ENCODE measurements around the gene PGGT1B.

PGGT1B gene

DNA sequence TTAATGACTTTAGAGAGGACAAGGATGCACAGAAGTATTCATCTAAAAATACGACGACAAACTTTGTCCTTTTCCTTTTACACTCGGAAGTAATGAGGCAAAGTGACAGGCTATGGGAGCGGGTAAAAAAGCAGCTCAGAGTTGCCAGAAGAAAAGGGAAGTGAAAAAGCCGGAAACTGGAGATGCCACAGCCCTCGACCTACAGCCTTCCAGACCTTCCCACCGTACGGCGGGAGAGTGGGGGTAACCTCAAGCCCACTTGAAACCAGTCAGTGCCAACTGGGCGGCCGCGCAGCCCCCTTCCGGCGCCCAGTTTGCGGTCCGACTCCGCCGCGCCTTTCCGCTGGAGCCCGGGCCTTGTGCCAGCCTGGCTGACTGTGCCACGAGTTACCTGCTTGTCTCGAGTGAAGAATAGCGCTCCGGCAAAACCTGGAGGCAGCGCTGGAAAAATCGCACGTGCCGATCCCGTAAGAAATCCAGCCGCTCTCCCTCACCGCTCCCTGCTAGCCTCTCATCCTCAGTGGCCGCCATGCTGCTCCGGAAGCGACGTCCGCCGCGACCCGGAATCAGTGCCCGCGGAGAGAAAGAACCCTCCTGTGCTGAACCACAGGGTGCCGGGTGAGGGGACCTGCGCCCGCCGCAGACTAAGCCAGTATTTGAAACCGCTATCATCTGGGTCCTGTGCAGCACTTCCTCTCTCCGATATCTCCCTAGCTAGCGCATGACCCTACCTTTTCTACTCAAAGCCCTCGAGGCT is at the start of gene PGGT1B:
PGGT1B (minus strand) TSS at position 557 of the 757 bp plus-strand sequence; CDS start at position 531, 26 bp downstream.
- peak; percentile 45 to 68 for DNase-seq (ENCODE audit: extremely low read depth in 1 of 2, low read depth in 1 of 2)

DNA sequence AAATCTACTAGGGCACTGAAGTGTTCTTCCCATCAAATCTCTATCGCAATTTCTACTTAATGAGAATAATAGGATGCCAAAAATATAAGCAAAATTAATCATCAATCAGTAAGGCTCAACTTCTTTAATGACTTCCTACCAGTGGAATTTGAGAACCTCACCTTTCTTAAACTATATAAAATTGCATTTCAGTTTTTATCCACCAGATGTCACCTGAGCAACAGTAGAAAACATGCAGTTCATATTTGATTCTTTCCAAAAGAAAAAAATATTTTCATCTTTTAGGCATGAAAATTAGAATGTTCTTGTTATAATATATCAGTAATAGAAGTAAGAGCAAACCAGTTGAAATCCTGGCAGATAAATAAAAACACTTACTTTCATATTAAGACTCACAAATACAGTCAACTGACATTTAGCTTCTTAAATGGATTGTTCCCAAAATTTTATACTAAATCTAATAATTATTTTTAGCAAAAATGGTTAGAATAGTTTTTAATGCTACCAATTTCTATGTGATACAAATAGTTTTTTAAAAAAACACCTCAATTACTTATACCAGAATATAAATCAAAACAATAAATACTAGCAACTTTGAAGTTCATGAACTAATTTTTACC is 47.2 kb upstream of the PGGT1B start:
- DNase-seq (ENCODE audit: extremely low read depth in 1 of 2, low read depth in 1 of 2) = no peak

DNA sequence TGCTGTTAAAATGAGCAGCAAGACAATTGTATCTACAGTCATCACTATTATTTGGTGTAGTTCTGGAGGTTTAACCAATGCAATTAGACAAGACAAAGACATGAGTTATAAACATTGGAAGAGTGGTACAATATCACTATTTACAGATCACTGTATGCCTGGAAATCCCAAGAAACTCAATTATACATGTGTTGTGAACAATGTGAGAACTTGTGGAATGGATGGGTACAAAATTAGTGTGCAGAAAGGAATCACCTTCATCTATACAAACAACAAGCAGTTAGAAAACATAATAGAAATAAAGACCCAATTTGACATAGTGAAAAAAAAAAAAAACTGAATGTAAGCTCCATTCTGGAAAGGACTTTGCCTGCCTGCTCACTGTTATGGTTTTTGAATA is 46.1 kb upstream of the PGGT1B start:
- DNase-seq (ENCODE audit: extremely low read depth in 1 of 2, low read depth in 1 of 2) = no peak

DNA sequence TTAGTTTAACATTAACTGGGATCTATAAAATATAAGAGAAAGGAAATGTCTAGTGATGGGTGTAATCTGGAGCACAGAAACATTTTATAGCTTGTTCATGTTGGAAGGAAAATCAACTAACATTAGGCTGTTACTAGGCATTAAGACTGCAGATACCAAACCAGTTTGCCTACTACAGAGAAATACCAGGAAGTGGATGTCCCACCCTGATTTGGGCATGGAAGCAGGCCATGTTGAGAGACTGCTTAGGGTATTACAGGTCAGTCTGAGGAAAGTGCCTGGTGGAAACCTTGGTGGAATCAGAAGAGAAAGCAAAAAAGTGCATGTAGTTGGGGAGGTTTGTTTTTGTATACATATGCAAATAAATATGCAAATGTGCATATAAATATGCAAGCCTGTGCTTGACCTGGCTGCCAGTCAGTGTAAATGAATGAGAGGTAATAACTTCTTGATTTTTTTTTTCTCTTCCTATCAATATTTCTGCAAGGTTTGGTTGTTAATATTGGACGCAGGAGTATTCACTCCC is 43.4 kb upstream of the PGGT1B start:
- DNase-seq (ENCODE audit: extremely low read depth in 1 of 2, low read depth in 1 of 2) = no peak

DNA sequence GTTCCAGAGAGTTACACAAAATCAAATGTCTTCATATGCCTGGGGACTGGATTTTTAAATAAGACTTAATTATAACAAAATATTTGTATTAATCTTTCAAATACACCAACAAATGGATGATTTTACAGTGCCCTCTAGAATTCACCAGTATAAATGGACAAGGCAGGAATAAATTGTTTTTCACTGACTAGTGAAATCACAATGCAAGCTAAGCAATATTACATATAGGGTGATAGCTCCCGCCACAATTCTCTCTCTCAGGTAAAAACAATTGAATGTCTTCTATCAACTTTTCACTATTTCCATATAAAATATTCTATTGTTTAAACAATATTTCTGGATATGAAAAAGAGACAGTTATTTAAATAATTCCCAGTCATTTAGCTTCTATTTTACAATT is 41.8 kb upstream of the PGGT1B start:
- no peak for DNase-seq (ENCODE audit: extremely low read depth in 1 of 2, low read depth in 1 of 2)

DNA sequence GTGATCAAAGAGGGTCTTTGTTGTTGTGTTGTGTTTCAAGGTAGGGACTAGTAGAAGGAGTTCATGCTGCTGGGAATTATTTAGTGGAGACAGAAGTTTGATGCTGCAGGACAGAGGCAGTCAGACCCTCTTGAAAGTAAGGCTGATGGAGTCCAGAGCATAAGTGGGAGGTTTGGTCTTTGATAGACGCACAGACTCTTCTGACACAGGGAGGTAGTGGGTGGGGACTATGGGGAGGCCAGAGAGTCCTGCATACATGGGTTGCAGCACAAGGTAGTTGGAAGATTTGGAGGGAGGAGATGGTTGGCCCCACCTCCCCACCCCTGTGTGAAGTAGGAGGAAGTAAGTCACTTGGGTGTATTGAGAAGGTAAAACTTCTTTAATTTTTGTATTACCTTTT is 36.1 kb upstream of the PGGT1B start:
- no peak for DNase-seq (ENCODE audit: extremely low read depth in 1 of 2, low read depth in 1 of 2)

DNA sequence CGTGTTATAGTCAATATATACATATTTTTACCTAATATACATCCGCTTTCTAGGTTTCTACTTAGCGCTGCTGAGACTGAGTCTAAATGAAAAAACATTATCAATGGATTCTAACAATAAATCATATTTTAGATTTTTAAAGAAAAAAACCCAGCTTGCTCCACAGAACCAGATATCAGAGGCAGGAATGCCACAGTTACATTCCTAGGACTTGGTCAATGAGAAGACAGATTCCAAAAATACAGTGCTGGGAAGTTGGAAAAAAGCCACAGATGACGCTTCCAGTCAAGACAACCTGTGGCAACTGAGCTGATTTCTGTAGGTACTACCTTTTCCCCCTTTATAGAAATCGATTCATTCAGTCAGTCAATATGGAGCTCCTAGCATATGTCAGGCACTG is 34.4 kb upstream of the PGGT1B start:
- no peak for DNase-seq (ENCODE audit: extremely low read depth in 1 of 2, low read depth in 1 of 2)

DNA sequence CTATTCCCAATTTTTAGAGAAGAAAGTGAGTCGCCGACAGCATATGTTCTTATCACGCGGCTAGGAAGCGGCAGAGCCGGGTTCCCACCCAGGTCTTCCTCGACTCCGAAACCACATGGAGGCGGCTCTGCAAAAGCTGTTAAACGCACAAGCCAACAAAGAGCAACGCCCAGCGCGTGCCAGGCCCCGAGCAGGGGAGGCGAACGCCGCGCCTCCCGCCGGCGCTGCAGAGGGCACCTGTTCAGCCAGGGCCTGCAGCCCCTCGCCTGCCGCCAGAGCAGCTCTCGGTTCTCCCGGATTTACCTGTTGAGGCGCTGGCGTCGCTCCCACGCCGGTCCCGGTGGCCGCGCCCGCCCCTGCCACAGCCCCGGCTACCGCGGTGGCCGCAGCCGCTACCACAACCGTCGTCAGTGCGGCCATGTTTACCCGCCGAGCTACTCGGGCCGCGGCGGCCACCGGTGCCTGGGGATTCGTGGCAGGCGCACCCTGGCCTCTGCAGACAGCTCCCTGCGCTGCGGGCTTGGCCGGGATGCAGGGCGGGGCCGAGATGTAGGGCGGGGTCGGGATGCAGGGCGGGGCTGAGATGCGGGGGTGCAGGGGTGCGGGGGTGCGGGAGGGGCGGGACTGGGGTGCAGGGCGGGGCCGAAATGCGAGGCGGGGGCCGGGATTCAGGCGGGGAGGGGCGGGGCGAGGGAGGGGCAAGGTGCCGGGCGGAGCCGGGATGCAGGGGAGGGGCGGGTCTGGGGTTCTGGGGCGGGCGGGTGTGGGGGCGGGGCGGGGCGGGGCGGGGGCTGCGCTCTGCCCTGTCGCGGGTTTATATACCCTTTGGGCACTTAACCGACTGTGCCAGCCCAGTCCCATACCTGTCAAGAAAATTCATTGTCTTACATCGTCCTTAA is 33.7 kb upstream of the PGGT1B start, which contains the start of gene CCDC112:
CCDC112 (minus strand) TSS at position 531 of the 899 bp plus-strand sequence; CDS start at position 420, 111 bp downstream.
- DNase-seq (ENCODE audit: extremely low read depth in 1 of 2, low read depth in 1 of 2) = peak; percentile 40 to 60

DNA sequence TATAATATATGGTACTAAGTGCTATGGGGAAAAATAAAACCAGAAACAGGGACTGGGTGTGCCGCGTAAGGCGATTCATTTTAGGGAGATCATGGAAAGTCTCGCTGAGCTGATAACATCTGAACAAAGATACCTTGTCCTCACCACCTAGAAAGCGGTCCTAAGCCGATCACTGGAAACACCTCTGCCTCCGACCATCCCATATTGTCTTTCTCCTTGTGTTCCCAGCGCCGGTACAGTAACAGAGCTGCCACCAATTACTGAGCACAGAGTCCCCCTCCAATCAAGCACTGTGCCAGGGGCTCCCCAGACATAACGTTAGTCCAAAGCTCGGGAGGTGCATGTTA is 33.1 kb upstream of the PGGT1B start:
- DNase-seq (ENCODE audit: extremely low read depth in 1 of 2, low read depth in 1 of 2) = no peak

DNA sequence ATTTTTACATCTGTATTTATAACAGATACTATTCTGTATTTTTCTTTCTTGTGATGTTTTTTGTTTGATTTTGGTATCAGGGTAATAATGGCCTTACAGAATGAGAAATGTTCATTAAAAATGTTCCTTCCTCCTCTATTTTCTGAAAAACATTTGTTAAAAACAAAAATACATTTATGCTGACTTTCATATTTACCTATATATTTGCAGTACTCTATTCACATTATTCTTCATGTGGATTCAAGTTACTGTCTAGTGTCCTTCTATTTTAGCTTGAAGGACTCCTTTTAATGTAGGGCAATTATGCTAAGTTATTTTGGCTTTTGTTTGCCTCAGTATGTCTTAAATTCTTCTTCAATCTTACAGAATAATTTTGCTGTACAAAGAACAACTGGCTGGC is 28.7 kb upstream of the PGGT1B start:
- DNase-seq (ENCODE audit: extremely low read depth in 1 of 2, low read depth in 1 of 2) = no peak

DNA sequence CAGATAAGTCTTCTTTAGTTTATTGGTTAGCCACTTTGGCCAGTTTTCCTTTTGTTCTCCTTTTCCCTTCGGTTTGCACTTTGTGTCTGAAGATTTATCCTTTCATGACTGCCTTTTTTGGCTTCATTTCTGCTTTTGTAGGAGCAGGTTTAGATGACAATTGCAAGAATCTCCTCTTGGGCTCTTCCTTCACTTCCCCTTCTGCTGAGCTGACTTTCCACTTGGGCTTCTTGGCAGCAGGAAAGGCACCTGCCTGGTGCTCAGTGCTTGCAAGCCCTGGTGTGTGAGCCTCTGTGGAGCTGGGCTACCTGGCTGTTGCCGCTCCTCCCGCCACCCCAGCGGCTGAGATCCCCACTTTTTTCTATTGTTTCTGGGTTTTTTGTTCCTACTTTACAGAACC is 26.4 kb upstream of the PGGT1B start:
- DNase-seq (ENCODE audit: extremely low read depth in 1 of 2, low read depth in 1 of 2) = no peak

DNA sequence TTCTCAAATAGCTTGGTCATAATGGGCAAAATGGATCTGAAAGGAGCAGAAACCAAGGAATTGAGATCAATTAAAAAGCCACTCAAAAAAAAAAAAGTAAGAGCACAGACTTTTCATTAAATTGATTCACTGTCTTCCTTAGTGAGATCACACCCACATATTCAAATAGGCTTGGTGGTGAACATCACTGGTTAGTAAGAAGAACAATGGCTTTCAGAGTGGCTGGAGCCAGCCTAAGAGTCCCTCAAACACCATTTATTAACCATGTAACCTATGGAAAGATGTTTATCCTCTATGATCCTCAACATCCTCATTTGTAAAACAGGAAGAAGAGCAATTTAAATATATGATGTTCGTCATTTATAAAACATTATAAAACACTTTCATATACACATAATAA is 21.3 kb upstream of the PGGT1B start:
- no peak for DNase-seq (ENCODE audit: extremely low read depth in 1 of 2, low read depth in 1 of 2)

DNA sequence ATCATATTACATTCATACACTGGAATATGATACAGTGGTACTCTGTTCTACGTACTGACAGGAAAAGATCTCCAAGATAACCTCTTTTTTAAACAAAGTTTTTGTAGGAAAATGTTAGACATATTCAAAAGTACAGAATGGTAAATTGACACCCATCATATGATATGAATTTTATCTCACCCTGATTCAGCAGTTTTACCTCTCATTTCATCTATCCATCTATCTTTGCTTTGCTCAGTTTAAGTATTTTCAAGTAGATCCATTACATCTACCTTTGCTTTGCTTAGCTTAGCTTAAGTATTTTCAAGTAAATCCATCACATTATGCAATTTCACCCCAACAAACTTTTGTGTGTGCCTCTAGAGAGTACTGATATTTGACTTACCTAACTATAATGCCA is 19.5 kb upstream of the PGGT1B start:
- DNase-seq (ENCODE audit: extremely low read depth in 1 of 2, low read depth in 1 of 2) = no peak

DNA sequence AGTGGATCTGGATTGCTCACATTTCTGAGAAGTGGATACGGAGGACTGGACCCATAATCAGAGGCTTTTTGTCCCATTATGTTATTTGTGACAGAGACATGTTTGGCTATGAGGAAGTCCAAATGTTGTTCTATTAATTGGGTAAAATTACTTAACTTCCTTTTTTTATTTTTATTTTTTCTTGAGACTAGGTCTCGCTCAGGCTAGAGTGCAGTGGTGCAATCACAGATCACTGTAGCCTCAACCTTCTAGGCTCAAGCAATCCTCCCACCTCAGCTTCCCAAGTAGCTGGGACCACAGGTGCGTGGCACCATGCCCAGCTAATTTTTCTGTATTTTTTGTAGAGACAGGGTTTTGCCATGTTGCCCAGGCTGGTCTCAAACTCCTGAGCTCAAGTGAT is 11.9 kb upstream of the PGGT1B start:
- no peak for DNase-seq (ENCODE audit: extremely low read depth in 1 of 2, low read depth in 1 of 2)

DNA sequence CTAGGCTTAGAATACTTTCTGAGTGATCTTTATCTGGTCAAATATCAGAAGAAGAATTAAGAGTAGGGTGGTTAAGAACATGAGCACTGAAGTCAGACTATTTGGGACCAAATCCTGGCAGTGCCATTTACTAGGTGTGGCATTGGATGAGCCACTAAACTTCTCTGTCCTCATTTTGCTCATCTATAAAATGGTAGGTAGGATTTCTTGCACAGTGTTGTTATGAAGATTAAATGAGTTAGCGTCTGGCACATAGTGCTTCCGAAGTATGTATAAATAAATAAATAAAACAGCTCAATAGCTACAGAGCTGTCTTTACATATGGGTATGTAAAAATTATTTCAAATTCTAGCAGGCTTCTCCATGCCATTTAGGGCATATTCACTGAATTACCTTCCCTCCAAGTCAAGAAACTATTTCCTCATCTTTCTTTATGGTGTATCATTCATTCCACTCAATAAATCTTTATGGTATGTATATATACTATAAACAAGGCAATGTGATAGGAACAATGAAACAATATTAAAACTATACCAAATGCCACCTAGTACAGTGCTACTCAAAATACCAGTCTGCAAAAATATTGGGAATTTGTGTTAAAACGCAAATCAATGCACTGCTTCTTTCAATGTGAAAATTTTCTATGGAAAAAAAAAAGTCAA is 9.8 kb upstream of the PGGT1B start:
- DNase-seq (ENCODE audit: extremely low read depth in 1 of 2, low read depth in 1 of 2) = no peak

DNA sequence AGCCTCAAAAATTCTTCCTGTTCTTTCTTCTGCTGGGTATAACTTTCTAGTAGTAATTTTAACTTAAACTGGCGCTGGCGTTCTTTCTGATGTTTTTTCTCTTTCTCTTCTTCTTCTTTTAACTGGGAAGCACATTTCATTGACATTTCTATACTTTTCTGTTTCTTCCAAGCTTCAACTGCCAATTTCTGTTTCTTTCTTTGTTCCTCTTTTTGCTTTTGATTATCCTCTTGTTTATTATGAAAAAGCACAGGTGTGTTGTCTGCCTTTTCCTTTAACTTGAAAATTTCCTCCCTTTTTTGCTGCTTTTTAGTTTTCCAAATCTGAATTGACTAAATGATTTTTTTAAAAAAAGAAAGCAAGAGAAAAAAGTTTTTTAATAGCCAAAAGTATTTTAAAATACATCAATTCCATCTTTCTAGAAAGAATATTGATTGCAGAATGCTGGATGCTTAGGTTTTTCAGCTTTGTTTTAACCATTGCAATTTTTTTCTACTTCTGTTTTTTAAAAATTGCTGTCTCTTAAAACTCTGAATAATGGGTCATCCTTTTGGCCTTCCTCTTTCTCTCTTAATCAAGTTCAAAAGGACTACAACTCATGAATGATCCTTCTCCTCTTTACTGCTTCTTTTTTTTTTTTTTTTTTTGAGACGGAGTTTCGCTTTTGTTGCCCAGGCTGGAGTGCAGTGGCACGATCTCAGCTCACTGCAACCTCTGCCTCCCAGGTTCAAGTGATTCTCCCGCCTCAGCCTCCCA is 8.8 kb upstream of the PGGT1B start:
- no peak for DNase-seq (ENCODE audit: extremely low read depth in 1 of 2, low read depth in 1 of 2)

DNA sequence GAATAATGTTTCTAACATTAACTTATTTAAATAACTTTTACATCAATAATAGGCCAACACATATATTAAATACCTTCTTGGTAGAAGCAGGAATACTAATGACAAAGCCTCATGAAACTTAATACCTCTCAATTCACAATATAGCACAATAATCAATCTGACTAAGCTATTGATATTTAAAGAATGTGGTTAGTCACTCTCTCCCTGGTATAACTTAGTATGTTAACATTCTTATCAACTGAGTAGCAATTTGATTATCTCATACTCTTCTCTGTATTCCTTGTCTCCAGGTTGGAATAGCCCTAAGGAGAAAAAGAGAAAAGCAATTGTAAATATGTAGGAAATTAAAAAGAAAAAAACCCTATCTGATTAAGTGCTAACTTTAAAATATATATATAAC is 4.9 kb upstream of the PGGT1B start:
- no peak for DNase-seq (ENCODE audit: extremely low read depth in 1 of 2, low read depth in 1 of 2)

DNA sequence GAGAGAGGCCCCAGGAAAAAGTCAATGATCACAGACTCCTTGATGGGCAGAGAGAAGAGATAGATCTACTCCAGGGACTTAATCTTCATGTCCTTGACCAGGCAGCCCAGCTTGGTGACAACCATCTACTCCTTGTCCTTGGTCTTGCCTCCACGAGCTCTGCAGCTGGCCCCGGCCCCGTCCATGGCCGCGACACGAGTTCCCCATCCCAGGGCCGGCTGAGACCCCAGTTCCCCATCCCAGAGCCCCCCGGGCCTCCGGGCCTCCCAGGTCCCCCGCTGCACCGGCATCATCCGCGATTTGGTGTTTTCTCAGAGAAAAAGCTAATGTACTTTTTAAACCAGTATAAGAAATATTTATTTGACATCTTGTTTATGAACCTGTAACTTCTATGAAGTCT is 2.5 kb upstream of the PGGT1B start:
- DNase-seq (ENCODE audit: extremely low read depth in 1 of 2, low read depth in 1 of 2) = no peak

DNA sequence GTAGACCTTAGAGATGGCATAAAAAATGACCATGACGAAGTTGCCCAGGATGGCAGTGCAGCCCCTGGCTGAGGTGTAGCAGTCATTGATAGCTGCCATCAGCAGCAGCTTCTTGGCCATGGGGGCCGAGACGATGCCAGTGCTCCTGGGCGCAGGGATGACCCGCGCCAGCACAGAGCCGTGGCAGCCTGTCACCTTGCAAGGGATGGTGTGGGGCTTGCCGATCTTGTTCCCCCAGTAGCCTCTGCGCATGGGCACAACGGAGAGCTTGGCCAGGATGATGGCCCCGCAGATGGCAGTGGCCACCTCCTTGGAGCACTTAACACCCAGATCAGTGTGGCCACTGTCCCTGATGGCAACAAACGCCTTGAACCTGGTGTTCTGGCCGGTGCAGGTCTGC is 2.1 kb upstream of the PGGT1B start:
- no peak for DNase-seq (ENCODE audit: extremely low read depth in 1 of 2, low read depth in 1 of 2)

DNA sequence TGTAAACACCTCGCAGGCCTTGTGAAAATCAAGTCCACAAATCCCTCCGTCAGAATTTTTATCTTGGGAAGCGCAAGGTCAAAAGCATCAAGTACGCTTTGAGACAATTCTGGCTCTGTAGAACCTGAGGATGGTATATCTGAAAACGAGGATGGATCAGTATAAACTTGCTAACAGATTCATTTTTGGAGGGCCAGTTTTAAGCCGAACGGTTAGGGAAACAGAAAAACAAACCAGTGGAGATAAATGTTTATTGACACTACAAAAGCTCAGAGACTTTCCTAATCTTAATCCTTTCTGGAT is 352 bp upstream of the PGGT1B start:
- DNase-seq (ENCODE audit: extremely low read depth in 1 of 2, low read depth in 1 of 2) = no peak

DNA sequence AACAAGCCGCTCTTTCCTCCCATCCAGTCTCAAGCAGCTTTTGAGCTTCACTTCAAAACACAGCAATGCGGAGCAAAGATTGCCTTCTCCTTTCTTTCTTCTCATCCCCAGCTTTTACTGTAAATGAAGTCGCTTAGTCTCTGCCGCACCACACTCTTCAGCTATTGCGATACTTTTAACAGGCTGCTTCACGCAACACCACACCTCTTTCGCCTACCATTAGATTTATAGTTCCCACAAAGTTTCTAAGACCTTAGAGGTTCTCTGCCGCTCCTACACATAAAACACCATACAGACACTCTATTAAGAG is 711 bp downstream of the PGGT1B start:
- no peak for DNase-seq (ENCODE audit: extremely low read depth in 1 of 2, low read depth in 1 of 2)
